Fibroblast of lung (primary cell): ENCODE measurements around the gene ATP10B.

ENCODE experiments used
- EZH2 ChIP-seq: IDR thresholded peaks from 2 replicates; pipeline ENCODE4 v1.5.1; 2012; ENCODE audit warnings: low read length, control low read depth, mild to moderate bottlenecking; ENCODE audit errors: missing control alignments
- TF ChIP-seq, protein P1 (sequence below), 2 donors: IDR thresholded peaks in 1 of 2; conservative IDR thresholded peaks in 1 of 2; 1 replicate in 1 of 2; 2 replicates in 1 of 2; pipeline ENCODE4 v1.5.1; 2011 to 2012; ENCODE audit warnings: low read length in 2 of 2, control low read depth in 1 of 2, inconsistent platforms in 1 of 2, low read depth in 1 of 2, mild to moderate bottlenecking in 1 of 2

DNA sequence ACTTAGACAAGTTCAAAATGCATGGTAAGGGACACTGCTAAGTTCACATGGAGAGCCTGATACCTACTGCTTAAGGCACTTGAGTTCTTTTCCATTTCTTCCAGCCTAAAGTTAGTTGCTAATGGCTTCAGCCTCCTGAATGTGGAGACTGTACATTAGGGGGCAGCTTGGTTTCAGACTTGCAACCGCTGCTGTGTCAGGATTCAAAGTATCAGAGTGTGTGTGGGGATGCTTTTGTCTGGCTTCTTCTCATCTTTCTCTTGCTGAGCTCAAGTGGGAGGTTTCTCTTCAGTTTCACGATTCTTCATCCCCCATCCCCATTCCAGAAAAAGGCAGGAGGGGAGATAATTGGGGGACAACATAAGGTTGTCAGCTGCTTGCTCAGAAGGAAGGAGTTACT, 49.4 kb downstream of the ATP10B start:
- TF ChIP-seq, protein P1, sequence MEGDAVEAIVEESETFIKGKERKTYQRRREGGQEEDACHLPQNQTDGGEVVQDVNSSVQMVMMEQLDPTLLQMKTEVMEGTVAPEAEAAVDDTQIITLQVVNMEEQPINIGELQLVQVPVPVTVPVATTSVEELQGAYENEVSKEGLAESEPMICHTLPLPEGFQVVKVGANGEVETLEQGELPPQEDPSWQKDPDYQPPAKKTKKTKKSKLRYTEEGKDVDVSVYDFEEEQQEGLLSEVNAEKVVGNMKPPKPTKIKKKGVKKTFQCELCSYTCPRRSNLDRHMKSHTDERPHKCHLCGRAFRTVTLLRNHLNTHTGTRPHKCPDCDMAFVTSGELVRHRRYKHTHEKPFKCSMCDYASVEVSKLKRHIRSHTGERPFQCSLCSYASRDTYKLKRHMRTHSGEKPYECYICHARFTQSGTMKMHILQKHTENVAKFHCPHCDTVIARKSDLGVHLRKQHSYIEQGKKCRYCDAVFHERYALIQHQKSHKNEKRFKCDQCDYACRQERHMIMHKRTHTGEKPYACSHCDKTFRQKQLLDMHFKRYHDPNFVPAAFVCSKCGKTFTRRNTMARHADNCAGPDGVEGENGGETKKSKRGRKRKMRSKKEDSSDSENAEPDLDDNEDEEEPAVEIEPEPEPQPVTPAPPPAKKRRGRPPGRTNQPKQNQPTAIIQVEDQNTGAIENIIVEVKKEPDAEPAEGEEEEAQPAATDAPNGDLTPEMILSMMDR (conservative IDR thresholded peaks at IDR 0.05 in 1 of 2, IDR thresholded peaks at IDR 0.05 in 1 of 2; ENCODE audit: low read depth in 1 of 2, low read length in 2 of 2), result peak in 1 of 2 donors; percentile 8
- TF ChIP-seq EZH2, result no peak
